GM23338 (cell line): ENCODE measurements around the gene LRRN4. TPM values are rescaled to one million over a fixed set of nuclear protein-coding genes. Genes with fewer than 3 reads are reported as not detected.

ENCODE experiments used
- ATAC-seq: fragments of 200-7000 bp; cut with Tn5 transposase; 3 replicates; pipeline ENCODE4 v1.9.1; 2020
- DNase-seq: peaks from one replicate; pipeline ENCODE4 v3.0.0-alpha.2; 2015; ENCODE audit warnings: low spot score
- H2AFZ ChIP-seq: fragments of 200-600 bp; sonication (generic); 2 replicates; pipeline ENCODE4 v1.8.0; 2016; ENCODE audit warnings: antibody characterized with exemption, mild to moderate bottlenecking, moderate library complexity
- H3F3A ChIP-seq: fragments of 200-600 bp; sonication (generic); replicated peaks from 2 replicates; pipeline ENCODE4 v1.8.0; 2017; ENCODE audit warnings: antibody characterized with exemption, mixed run types, low read depth
- H3K27ac ChIP-seq: fragments of 200-600 bp; sonication (generic); 2 replicates; pipeline ENCODE4 v1.6.1; 2016; ENCODE audit warnings: low read depth
- H3K27me3 ChIP-seq: fragments of 200-600 bp; sonication (generic); 2 replicates; pipeline ENCODE4 v1.8.0; 2016; ENCODE audit warnings: mild to moderate bottlenecking, mixed run types, moderate library complexity; ENCODE audit not compliant: insufficient read depth
- H3K36me3 ChIP-seq: fragments of 200-600 bp; sonication (generic); 2 replicates; pipeline ENCODE4 v1.8.0; 2016; ENCODE audit warnings: mild to moderate bottlenecking; ENCODE audit not compliant: insufficient read depth
- H3K4me1 ChIP-seq: fragments of 200-600 bp; sonication (generic); 2 replicates; pipeline ENCODE4 v1.8.0; 2016; ENCODE audit warnings: mild to moderate bottlenecking, moderate library complexity; ENCODE audit not compliant: insufficient read depth
- H3K4me2 ChIP-seq: fragments of 200-600 bp; sonication (generic); 2 replicates; pipeline ENCODE4 v1.7.1; 2017; ENCODE audit warnings: mixed run types
- H3K4me3 ChIP-seq: fragments of 200-600 bp; sonication (generic); 2 replicates; pipeline ENCODE4 v1.6.1; 2016; ENCODE audit warnings: mixed run types
- H3K79me2 ChIP-seq: fragments of 200-600 bp; sonication (generic); replicated peaks from 2 replicates; pipeline ENCODE4 v1.8.0; 2017; ENCODE audit warnings: mild to moderate bottlenecking; ENCODE audit not compliant: insufficient read depth
- H3K9me2 ChIP-seq: fragments of 200-600 bp; sonication (generic); 2 replicates; pipeline ENCODE4 v1.8.0; 2017; ENCODE audit not compliant: insufficient read depth
- H4K20me1 ChIP-seq: fragments of 200-600 bp; sonication (generic); replicated peaks from 2 replicates; pipeline ENCODE4 v1.8.0; 2017; ENCODE audit warnings: mild to moderate bottlenecking; ENCODE audit not compliant: insufficient read depth
- H3K27ac Mint-ChIP-seq: 2 replicates; pipeline ENCODE4 v1.8.0; 2020; ENCODE audit warnings: inconsistent platforms, mild to moderate bottlenecking, moderate library complexity, mixed read lengths
- H3K27me3 Mint-ChIP-seq: 3 replicates; pipeline ENCODE4 v1.8.0; 2022; ENCODE audit warnings: low read depth, mild to moderate bottlenecking, moderate library complexity, mixed read lengths, inconsistent platforms; ENCODE audit not compliant: insufficient read depth, poor library complexity
- H3K36me3 Mint-ChIP-seq: 3 replicates; pipeline ENCODE4 v1.8.0; 2021; ENCODE audit warnings: low read depth, mild to moderate bottlenecking, inconsistent platforms, moderate library complexity, mixed read lengths
- H3K4me1 Mint-ChIP-seq: 3 replicates; pipeline ENCODE4 v1.8.0; 2020; ENCODE audit warnings: mild to moderate bottlenecking, inconsistent platforms, mixed read lengths
- H3K4me3 Mint-ChIP-seq: 3 replicates; pipeline ENCODE4 v1.8.0; 2021; ENCODE audit warnings: moderate library complexity, mild to moderate bottlenecking, inconsistent platforms, mixed read lengths
- H3K9me3 Mint-ChIP-seq: 3 replicates; pipeline ENCODE4 v1.8.0; 2020; ENCODE audit warnings: moderate library complexity, mild to moderate bottlenecking, inconsistent platforms, mixed read lengths
- ETS1 ChIP-seq: IDR thresholded peaks from 2 replicates; pipeline ENCODE4 v1.6.1; 2016; ENCODE audit warnings: antibody characterized with exemption
- EZH2 ChIP-seq: fragments of 200-600 bp; sonication (generic); IDR thresholded peaks from one replicate; pipeline ENCODE4 v1.8.0; 2017; ENCODE audit warnings: antibody characterized with exemption, mild to moderate bottlenecking, low read depth; ENCODE audit not compliant: unreplicated experiment
- EZH2phosphoT487 ChIP-seq: fragments of 200-600 bp; sonication (generic); IDR thresholded peaks from one replicate; pipeline ENCODE4 v1.8.1; 2018; ENCODE audit warnings: antibody characterized with exemption; ENCODE audit not compliant: unreplicated experiment
- NANOG ChIP-seq: IDR thresholded peaks from 2 replicates; pipeline ENCODE4 v1.6.1; 2016; ENCODE audit warnings: antibody characterized with exemption, borderline replicate concordance
- ZNF114 ChIP-seq: fragments of 250-450 bp; sonication (Bioruptor Pico); IDR thresholded peaks from 2 replicates; pipeline ENCODE4 v1.5.0; 2020; ENCODE audit warnings: mild to moderate bottlenecking, moderate library complexity
- polyA plus RNA-seq: library from polyadenylated mRNA; unstranded; fragments of >200 nt; fragmentation: Nextera tagmentation; extraction: Ambion mirVana; gene quantifications from 2 replicates; pipeline ENCODE4 v1.2.1, GENCODE V29; 2016
- total RNA-seq: library from RNA; depleted of rRNA; stranded (reverse); fragments of >200 nt; shearing (Covaris generic); gene quantifications from 2 replicates; pipeline ENCODE4 v1.2.3, GENCODE V29; 2014
- TF ChIP-seq, protein P1 (sequence below): IDR thresholded peaks from one replicate; pipeline ENCODE4 v1.6.1; 2018; ENCODE audit warnings: antibody characterized with exemption; ENCODE audit not compliant: unreplicated experiment

Gene LRRN4
- total and polyA plus RNA-seq, 2 experiments from 2014 or later: 0.21 to 2.2 TPM

DNA sequence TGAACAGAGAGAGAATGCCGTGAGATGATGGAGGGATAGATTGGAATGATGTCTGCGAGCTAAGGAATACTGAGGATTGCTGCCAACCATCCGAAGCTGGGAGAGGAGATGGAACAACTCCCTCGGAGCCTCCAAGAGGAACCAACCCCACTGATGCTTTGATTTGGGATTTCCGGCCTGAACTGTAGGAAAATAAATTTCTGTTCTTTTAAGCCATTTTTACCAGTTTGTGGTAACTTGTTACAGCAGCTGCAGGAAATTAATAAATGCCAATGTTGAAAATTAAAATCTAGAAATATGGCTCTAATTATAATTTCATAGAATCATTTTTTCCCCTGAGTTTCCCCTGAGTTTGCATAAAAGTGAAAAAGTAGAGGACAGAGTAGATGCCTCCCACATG lies 14.1 kb downstream of the LRRN4 start:
- H4K20me1 ChIP-seq: peaks cover 15% of the 10 kb centered on the region
- Mint-ChIP-seq H3K9me3 (no peaks in the 10 kb centered on the region), H3K4me1 (peaks cover 5% of the 10 kb centered on the region; the same call in 1 of the 3 replicates), H3K36me3 (peaks cover 36% of the 10 kb centered on the region), H3K27me3 (peaks cover 15% of the 10 kb centered on the region), H3K4me3 (no peak overlapping the region), H3K27ac (no peak overlapping the region)
- no peak overlapping the region for H3K4me3 ChIP-seq
- no peak overlapping the region for H2AFZ ChIP-seq
- H3K9me2 ChIP-seq: peaks cover 3% of the 10 kb centered on the region
- no peak overlapping the region for H3K4me2 ChIP-seq
- no peaks in the 10 kb centered on the region for H3K79me2 ChIP-seq
- no peaks in the 10 kb centered on the region for H3F3A ChIP-seq
- TF ChIP-seq, protein P1, sequence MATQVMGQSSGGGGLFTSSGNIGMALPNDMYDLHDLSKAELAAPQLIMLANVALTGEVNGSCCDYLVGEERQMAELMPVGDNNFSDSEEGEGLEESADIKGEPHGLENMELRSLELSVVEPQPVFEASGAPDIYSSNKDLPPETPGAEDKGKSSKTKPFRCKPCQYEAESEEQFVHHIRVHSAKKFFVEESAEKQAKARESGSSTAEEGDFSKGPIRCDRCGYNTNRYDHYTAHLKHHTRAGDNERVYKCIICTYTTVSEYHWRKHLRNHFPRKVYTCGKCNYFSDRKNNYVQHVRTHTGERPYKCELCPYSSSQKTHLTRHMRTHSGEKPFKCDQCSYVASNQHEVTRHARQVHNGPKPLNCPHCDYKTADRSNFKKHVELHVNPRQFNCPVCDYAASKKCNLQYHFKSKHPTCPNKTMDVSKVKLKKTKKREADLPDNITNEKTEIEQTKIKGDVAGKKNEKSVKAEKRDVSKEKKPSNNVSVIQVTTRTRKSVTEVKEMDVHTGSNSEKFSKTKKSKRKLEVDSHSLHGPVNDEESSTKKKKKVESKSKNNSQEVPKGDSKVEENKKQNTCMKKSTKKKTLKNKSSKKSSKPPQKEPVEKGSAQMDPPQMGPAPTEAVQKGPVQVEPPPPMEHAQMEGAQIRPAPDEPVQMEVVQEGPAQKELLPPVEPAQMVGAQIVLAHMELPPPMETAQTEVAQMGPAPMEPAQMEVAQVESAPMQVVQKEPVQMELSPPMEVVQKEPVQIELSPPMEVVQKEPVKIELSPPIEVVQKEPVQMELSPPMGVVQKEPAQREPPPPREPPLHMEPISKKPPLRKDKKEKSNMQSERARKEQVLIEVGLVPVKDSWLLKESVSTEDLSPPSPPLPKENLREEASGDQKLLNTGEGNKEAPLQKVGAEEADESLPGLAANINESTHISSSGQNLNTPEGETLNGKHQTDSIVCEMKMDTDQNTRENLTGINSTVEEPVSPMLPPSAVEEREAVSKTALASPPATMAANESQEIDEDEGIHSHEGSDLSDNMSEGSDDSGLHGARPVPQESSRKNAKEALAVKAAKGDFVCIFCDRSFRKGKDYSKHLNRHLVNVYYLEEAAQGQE: no peak
- DNase-seq: no peak
- no peak for ATAC-seq
- H3K36me3 ChIP-seq: peaks cover 11% of the 10 kb centered on the region
- no peaks in the 10 kb centered on the region for H3K27me3 ChIP-seq
- no peak overlapping the region for H3K27ac ChIP-seq
- H3K4me1 ChIP-seq: peaks cover 7% of the 10 kb centered on the region

- Histone ChIP-seq H3K27ac (peak overlapping the region; percentile 62; the same call in 1 of the 2 replicates), H3K4me1 (peaks cover 7% of the 10 kb centered on the region), H2AFZ (no peak overlapping the region), H3K79me2 (no peaks in the 10 kb centered on the region), H3K4me2 (no peak overlapping the region), H3K9me2 (no peaks in the 10 kb centered on the region), H3F3A (no peaks in the 10 kb centered on the region), H3K4me3 (no peak overlapping the region), H4K20me1 (peaks cover 15% of the 10 kb centered on the region), H3K36me3 (peaks cover 19% of the 10 kb centered on the region), H3K27me3 (no peaks in the 10 kb centered on the region)
- H3K4me3 Mint-ChIP-seq: no peak overlapping the region
- H3K27me3 Mint-ChIP-seq: peaks cover 15% of the 10 kb centered on the region
- H3K36me3 Mint-ChIP-seq: peaks cover 40% of the 10 kb centered on the region
- no peaks in the 10 kb centered on the region for H3K9me3 Mint-ChIP-seq
- no peak for ATAC-seq
- H3K4me1 Mint-ChIP-seq: peaks cover 3% of the 10 kb centered on the region; the same call in 1 of the 3 replicates
- TF ChIP-seq ZNF114 (CRISPR knock-in tag) (no peak), ETS1 (no peak), EZH2phosphoT487 (no peak)
- H3K27ac Mint-ChIP-seq: no peak overlapping the region
- no peak for DNase-seq
Measured at GRCh38 chr20:6038256-6038655, 15.6 kb downstream of the LRRN4 start.

DNA sequence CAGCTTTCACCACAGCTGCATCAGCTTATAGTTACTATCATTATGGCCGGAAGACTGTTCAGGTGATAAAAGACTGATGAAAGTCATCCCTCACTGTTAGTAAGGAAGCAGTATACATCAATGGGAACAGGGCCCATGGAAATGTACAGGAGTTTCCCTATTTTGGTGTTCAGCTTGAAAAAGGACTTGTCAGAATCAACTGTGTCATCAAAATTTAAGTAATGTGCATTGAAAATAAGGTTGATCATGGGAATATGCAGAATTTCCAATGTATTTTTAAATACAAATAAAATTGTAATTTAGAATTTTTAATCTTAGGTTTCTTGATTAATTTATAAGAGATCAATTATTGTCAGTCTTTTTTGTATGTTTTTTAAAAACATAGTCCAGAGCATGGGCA lies 16.8 kb downstream of the LRRN4 start:
- no peak for ATAC-seq
- no peaks in the 10 kb centered on the region; the same call in 1 of the 2 replicates for H3K79me2 ChIP-seq
- H3K4me1 ChIP-seq: peaks cover 7% of the 10 kb centered on the region
- Mint-ChIP-seq H3K27ac (no peak overlapping the region), H3K4me3 (no peak overlapping the region), H3K27me3 (peaks cover 9% of the 10 kb centered on the region), H3K36me3 (peaks cover 37% of the 10 kb centered on the region), H3K4me1 (peaks cover 3% of the 10 kb centered on the region; the same call in 1 of the 3 replicates), H3K9me3 (no peaks in the 10 kb centered on the region)
- no peaks in the 10 kb centered on the region for H3K9me2 ChIP-seq
- peaks cover 19% of the 10 kb centered on the region for H3K36me3 ChIP-seq
- H3K27ac ChIP-seq: no peak overlapping the region
- no peaks in the 10 kb centered on the region for H3K27me3 ChIP-seq
- DNase-seq: no peak
- no peak overlapping the region for H3K4me2 ChIP-seq
- no peaks in the 10 kb centered on the region for H3F3A ChIP-seq
- peaks cover 16% of the 10 kb centered on the region for H4K20me1 ChIP-seq
- H3K4me3 ChIP-seq: no peak overlapping the region
- no peak overlapping the region for H2AFZ ChIP-seq
- TF ChIP-seq ETS1 (no peak), EZH2 (no peak), NANOG (no peak)
